GM23338 (cell line): Measurements from ENCODE around the gene HHAT. TPM values are rescaled to one million over a fixed set of nuclear protein-coding genes. Genes with fewer than 3 reads are reported as not detected.

ENCODE experiments used
- ATAC-seq: fragments of 200-7000 bp; cut with Tn5 transposase; 3 replicates; pipeline ENCODE4 v1.9.1; 2020
- DNase-seq: peaks from one replicate; pipeline ENCODE4 v3.0.0-alpha.2; 2015; ENCODE audit warnings: low spot score
- H2AFZ ChIP-seq: fragments of 200-600 bp; sonication (generic); 2 replicates; pipeline ENCODE4 v1.8.0; 2016; ENCODE audit warnings: antibody characterized with exemption, mild to moderate bottlenecking, moderate library complexity
- H3F3A ChIP-seq: fragments of 200-600 bp; sonication (generic); replicated peaks from 2 replicates; pipeline ENCODE4 v1.8.0; 2017; ENCODE audit warnings: antibody characterized with exemption, mixed run types, low read depth
- H3K27ac ChIP-seq: fragments of 200-600 bp; sonication (generic); 2 replicates; pipeline ENCODE4 v1.6.1; 2016; ENCODE audit warnings: low read depth
- H3K27me3 ChIP-seq: fragments of 200-600 bp; sonication (generic); 2 replicates; pipeline ENCODE4 v1.8.0; 2016; ENCODE audit warnings: mild to moderate bottlenecking, mixed run types, moderate library complexity; ENCODE audit not compliant: insufficient read depth
- H3K36me3 ChIP-seq: fragments of 200-600 bp; sonication (generic); 2 replicates; pipeline ENCODE4 v1.8.0; 2016; ENCODE audit warnings: mild to moderate bottlenecking; ENCODE audit not compliant: insufficient read depth
- H3K4me1 ChIP-seq: fragments of 200-600 bp; sonication (generic); 2 replicates; pipeline ENCODE4 v1.8.0; 2016; ENCODE audit warnings: mild to moderate bottlenecking, moderate library complexity; ENCODE audit not compliant: insufficient read depth
- H3K4me2 ChIP-seq: fragments of 200-600 bp; sonication (generic); 2 replicates; pipeline ENCODE4 v1.7.1; 2017; ENCODE audit warnings: mixed run types
- H3K4me3 ChIP-seq: fragments of 200-600 bp; sonication (generic); 2 replicates; pipeline ENCODE4 v1.6.1; 2016; ENCODE audit warnings: mixed run types
- H3K79me2 ChIP-seq: fragments of 200-600 bp; sonication (generic); replicated peaks from 2 replicates; pipeline ENCODE4 v1.8.0; 2017; ENCODE audit warnings: mild to moderate bottlenecking; ENCODE audit not compliant: insufficient read depth
- H3K9me2 ChIP-seq: fragments of 200-600 bp; sonication (generic); 2 replicates; pipeline ENCODE4 v1.8.0; 2017; ENCODE audit not compliant: insufficient read depth
- H4K20me1 ChIP-seq: fragments of 200-600 bp; sonication (generic); replicated peaks from 2 replicates; pipeline ENCODE4 v1.8.0; 2017; ENCODE audit warnings: mild to moderate bottlenecking; ENCODE audit not compliant: insufficient read depth
- H3K27ac Mint-ChIP-seq: 2 replicates; pipeline ENCODE4 v1.8.0; 2020; ENCODE audit warnings: inconsistent platforms, mild to moderate bottlenecking, moderate library complexity, mixed read lengths
- H3K27me3 Mint-ChIP-seq: 3 replicates; pipeline ENCODE4 v1.8.0; 2022; ENCODE audit warnings: low read depth, mild to moderate bottlenecking, moderate library complexity, mixed read lengths, inconsistent platforms; ENCODE audit not compliant: insufficient read depth, poor library complexity
- H3K36me3 Mint-ChIP-seq: 3 replicates; pipeline ENCODE4 v1.8.0; 2021; ENCODE audit warnings: low read depth, mild to moderate bottlenecking, inconsistent platforms, moderate library complexity, mixed read lengths
- H3K4me1 Mint-ChIP-seq: 3 replicates; pipeline ENCODE4 v1.8.0; 2020; ENCODE audit warnings: mild to moderate bottlenecking, inconsistent platforms, mixed read lengths
- H3K4me3 Mint-ChIP-seq: 3 replicates; pipeline ENCODE4 v1.8.0; 2021; ENCODE audit warnings: moderate library complexity, mild to moderate bottlenecking, inconsistent platforms, mixed read lengths
- H3K9me3 Mint-ChIP-seq: 3 replicates; pipeline ENCODE4 v1.8.0; 2020; ENCODE audit warnings: moderate library complexity, mild to moderate bottlenecking, inconsistent platforms, mixed read lengths
- CREB1 ChIP-seq: fragments of 250-450 bp; sonication (Bioruptor Pico); IDR thresholded peaks from 2 replicates; pipeline ENCODE4 v1.5.0; 2020; ENCODE audit warnings: low read depth, mild to moderate bottlenecking, moderate library complexity
- NANOG ChIP-seq: IDR thresholded peaks from 2 replicates; pipeline ENCODE4 v1.6.1; 2016; ENCODE audit warnings: antibody characterized with exemption, borderline replicate concordance
- ZNF114 ChIP-seq: fragments of 250-450 bp; sonication (Bioruptor Pico); IDR thresholded peaks from 2 replicates; pipeline ENCODE4 v1.5.0; 2020; ENCODE audit warnings: mild to moderate bottlenecking, moderate library complexity
- polyA plus RNA-seq: library from polyadenylated mRNA; unstranded; fragments of >200 nt; fragmentation: Nextera tagmentation; extraction: Ambion mirVana; gene quantifications from 2 replicates; pipeline ENCODE4 v1.2.1, GENCODE V29; 2016
- total RNA-seq: library from RNA; depleted of rRNA; stranded (reverse); fragments of >200 nt; shearing (Covaris generic); gene quantifications from 2 replicates; pipeline ENCODE4 v1.2.3, GENCODE V29; 2014
- TF ChIP-seq, protein P1 (sequence below): IDR thresholded peaks from 2 replicates; pipeline ENCODE4 v1.6.1; 2016; ENCODE audit warnings: antibody characterized with exemption
- TF ChIP-seq, protein P2 (sequence below): IDR thresholded peaks from one replicate; pipeline ENCODE4 v1.6.1; 2018; ENCODE audit warnings: antibody characterized with exemption; ENCODE audit not compliant: unreplicated experiment

HHAT gene
- total and polyA plus RNA-seq, 2 experiments from 2014 or later: 0.11 to 0.66 TPM

DNA sequence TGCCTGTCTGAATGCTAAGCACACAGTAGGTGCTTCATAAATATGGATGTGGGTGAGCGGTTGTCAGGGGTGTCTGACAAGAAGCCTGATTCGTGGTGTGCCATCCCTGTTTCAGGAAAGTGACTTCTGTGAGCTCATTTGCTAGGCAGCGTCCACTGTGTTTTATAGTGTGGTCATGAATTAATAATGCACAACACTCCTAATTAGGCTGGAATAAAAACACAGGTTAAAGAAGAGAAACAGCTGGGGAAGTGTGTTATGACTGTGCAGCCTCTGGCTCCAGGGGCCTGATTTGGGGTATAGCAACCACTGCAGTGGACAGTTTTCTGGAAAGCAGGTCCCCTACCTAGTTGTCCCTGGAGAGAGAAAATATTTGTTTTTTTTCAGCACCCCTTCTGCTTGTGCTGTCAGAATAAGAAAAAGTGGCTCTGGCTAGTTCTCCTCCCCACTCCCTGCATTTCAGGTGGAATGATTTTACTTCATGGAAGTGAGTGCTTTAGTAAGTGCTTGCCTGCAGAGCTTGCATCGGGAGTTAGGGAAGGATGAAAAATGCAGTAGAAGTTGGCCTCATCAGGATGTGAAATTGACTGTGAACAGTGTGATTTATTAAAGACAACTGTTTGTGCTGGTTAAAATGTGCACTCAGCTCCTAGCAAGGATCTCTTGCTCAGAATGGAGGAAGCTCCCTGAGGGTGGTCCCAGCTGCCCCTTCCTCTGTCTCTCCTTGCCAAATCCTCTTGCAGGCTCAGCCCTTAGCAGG, 333.8 kb downstream of the HHAT start:
- Mint-ChIP-seq H3K27me3 (peaks cover 1% of the 10 kb centered on the region), H3K4me1 (no peaks in the 10 kb centered on the region), H3K27ac (no peak overlapping the region), H3K9me3 (no peaks in the 10 kb centered on the region; the same call in 2 of the 3 replicates), H3K36me3 (no peaks in the 10 kb centered on the region), H3K4me3 (no peak overlapping the region)
- Histone ChIP-seq H3F3A (no peaks in the 10 kb centered on the region), H2AFZ (no peak overlapping the region), H3K27ac (no peak overlapping the region), H3K4me2 (no peak overlapping the region), H3K4me3 (no peak overlapping the region), H3K9me2 (0 out of 2 replicates have a peak, but pooled peaks cover 5% of the 10 kb centered on the region), H4K20me1 (no peaks in the 10 kb centered on the region), H3K79me2 (no peaks in the 10 kb centered on the region), H3K27me3 (no peaks in the 10 kb centered on the region), H3K4me1 (no peaks in the 10 kb centered on the region), H3K36me3 (no peaks in the 10 kb centered on the region)
- TF ChIP-seq, protein P1, sequence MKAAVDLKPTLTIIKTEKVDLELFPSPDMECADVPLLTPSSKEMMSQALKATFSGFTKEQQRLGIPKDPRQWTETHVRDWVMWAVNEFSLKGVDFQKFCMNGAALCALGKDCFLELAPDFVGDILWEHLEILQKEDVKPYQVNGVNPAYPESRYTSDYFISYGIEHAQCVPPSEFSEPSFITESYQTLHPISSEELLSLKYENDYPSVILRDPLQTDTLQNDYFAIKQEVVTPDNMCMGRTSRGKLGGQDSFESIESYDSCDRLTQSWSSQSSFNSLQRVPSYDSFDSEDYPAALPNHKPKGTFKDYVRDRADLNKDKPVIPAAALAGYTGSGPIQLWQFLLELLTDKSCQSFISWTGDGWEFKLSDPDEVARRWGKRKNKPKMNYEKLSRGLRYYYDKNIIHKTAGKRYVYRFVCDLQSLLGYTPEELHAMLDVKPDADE: no peak
- TF ChIP-seq NANOG: no peak
- TF ChIP-seq CREB1 (CRISPR knock-in tag): no peak
- TF ChIP-seq, protein P2, sequence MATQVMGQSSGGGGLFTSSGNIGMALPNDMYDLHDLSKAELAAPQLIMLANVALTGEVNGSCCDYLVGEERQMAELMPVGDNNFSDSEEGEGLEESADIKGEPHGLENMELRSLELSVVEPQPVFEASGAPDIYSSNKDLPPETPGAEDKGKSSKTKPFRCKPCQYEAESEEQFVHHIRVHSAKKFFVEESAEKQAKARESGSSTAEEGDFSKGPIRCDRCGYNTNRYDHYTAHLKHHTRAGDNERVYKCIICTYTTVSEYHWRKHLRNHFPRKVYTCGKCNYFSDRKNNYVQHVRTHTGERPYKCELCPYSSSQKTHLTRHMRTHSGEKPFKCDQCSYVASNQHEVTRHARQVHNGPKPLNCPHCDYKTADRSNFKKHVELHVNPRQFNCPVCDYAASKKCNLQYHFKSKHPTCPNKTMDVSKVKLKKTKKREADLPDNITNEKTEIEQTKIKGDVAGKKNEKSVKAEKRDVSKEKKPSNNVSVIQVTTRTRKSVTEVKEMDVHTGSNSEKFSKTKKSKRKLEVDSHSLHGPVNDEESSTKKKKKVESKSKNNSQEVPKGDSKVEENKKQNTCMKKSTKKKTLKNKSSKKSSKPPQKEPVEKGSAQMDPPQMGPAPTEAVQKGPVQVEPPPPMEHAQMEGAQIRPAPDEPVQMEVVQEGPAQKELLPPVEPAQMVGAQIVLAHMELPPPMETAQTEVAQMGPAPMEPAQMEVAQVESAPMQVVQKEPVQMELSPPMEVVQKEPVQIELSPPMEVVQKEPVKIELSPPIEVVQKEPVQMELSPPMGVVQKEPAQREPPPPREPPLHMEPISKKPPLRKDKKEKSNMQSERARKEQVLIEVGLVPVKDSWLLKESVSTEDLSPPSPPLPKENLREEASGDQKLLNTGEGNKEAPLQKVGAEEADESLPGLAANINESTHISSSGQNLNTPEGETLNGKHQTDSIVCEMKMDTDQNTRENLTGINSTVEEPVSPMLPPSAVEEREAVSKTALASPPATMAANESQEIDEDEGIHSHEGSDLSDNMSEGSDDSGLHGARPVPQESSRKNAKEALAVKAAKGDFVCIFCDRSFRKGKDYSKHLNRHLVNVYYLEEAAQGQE: no peak
- no peak for DNase-seq
- ATAC-seq: no peak

DNA sequence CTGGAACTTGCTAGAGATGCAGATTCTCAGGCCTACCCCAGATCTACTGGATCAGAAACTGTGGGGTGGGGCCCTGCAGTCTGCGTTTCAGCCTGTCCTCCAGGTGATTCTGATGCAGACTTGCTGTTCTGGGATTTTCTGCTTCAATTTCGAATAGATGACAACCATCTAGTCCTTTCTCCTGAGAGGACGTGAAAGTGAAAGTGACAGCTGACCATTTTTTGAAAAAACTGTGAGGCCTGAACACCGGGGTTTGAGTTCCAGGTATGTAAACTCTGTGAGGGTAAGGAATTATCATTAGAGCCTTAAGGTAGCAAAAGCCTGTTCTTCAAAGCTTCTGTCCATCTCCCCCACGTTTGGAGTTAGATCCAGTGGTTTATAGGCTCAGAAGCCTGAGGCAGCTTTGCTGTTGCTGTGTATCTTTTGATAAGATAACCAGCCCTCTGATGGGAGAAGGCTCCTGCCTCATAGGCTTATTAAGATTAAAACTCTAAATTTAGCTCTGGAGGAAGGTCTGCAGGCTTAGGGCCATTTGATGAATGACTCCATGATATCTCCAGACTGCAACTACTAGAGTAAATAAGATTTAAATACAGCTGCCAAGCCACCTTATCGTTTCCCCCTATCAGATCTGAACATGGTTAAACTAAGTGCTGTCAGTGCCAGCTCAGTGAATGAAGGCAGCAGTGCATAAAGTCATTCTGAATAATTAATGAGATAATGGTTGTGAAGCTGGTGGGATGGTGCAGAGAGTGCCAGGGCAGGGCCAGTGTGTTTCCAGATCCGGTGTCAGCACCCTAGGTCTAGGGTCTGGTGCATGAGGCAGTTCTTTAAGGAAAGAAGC, 335.2 kb downstream of the HHAT start:
- Histone ChIP-seq H2AFZ (no peak overlapping the region), H3K4me3 (no peak overlapping the region), H4K20me1 (no peaks in the 10 kb centered on the region), H3K9me2 (0 out of 2 replicates have a peak, but pooled peaks cover 5% of the 10 kb centered on the region), H3K27ac (no peak overlapping the region), H3K36me3 (no peaks in the 10 kb centered on the region), H3K79me2 (no peaks in the 10 kb centered on the region), H3K4me2 (no peak overlapping the region), H3K4me1 (no peaks in the 10 kb centered on the region), H3K27me3 (no peaks in the 10 kb centered on the region), H3F3A (no peaks in the 10 kb centered on the region)
- Mint-ChIP-seq H3K4me1 (no peaks in the 10 kb centered on the region), H3K9me3 (no peaks in the 10 kb centered on the region; the same call in 2 of the 3 replicates), H3K36me3 (no peaks in the 10 kb centered on the region), H3K27ac (no peak overlapping the region), H3K4me3 (no peak overlapping the region), H3K27me3 (peaks cover 1% of the 10 kb centered on the region)
- no peak for TF ChIP-seq ZNF114 (CRISPR knock-in tag)
- no peak for DNase-seq
- ATAC-seq: no peak
